Stimulated activated memory B cell treated with anti-CD40 and anti-IgM and Interleukin-4, amounts not matched to agents 10 μg/mL and 1 μg/mL and 100 μg/mL, for 72 hours (primary cell): Measurements from ENCODE around the gene PIK3CA.
"Not testable (repeated sequence)": the region's sequence is repeated elsewhere in the genome, so short reads cannot be mapped to it uniquely, and the experiment has no call there.

Experiments used
- ATAC-seq: fragments of 150-1000 bp; cut with Tn5 transposase; 2 replicates; pipeline ENCODE4 v1.10.0; 2021
- H3K27ac Mint-ChIP-seq: one replicate; pipeline ENCODE4 v1.8.0; 2022; ENCODE audit warnings: mild to moderate bottlenecking, mixed read lengths
- H3K27me3 Mint-ChIP-seq: one replicate; pipeline ENCODE4 v1.8.0; 2022; ENCODE audit warnings: mixed read lengths
- H3K36me3 Mint-ChIP-seq: one replicate; pipeline ENCODE4 v1.8.0; 2022; ENCODE audit warnings: mixed read lengths
- H3K4me1 Mint-ChIP-seq: one replicate; pipeline ENCODE4 v1.8.0; 2022; ENCODE audit warnings: mixed read lengths
- H3K4me3 Mint-ChIP-seq: one replicate; pipeline ENCODE4 v1.8.0; 2022; ENCODE audit warnings: mild to moderate bottlenecking, moderate library complexity, mixed read lengths
- H3K9me3 Mint-ChIP-seq: one replicate; pipeline ENCODE4 v1.8.0; 2022; ENCODE audit warnings: mixed read lengths

Gene PIK3CA

GRCh38 chr3:179215550-179215949 lies 67.4 kb downstream of the PIK3CA start:
- not testable (repeated sequence) for H3K4me3 Mint-ChIP-seq, H3K4me1 Mint-ChIP-seq, H3K9me3 Mint-ChIP-seq, H3K27ac Mint-ChIP-seq, H3K27me3 Mint-ChIP-seq, ATAC-seq, H3K36me3 Mint-ChIP-seq

- not testable (repeated sequence) for H3K27ac Mint-ChIP-seq, ATAC-seq, H3K27me3 Mint-ChIP-seq, H3K4me3 Mint-ChIP-seq, H3K9me3 Mint-ChIP-seq, H3K4me1 Mint-ChIP-seq
- H3K36me3 Mint-ChIP-seq = peaks cover 16% of the 10 kb centered on the region
Observed at GRCh38 chr3:179218213-179218612, 70.1 kb downstream of the PIK3CA start.

GRCh38 chr3:179223548-179223947 lies 75.4 kb downstream of the PIK3CA start:
- Mint-ChIP-seq H3K9me3 (no peaks in the 10 kb centered on the region), H3K4me1 (peaks cover 8% of the 10 kb centered on the region), H3K36me3 (peaks cover 29% of the 10 kb centered on the region), H3K4me3 (no peak overlapping the region), H3K27me3 (no peaks in the 10 kb centered on the region), H3K27ac (no peak overlapping the region)
- ATAC-seq = no peak

DNA sequence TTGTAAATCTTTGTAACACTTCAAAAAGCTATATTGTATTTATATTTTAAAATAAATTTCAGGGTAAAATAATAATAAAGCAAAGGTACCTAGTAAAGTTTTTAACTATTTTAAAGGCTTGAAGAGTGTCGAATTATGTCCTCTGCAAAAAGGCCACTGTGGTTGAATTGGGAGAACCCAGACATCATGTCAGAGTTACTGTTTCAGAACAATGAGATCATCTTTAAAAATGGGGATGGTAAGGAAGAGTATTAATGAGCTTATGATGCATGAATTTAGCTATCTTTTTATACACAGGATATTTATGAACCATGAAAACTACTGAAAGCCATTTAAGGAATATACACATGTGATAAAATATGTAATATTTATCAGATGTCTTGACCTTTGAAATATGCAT lies 76.4 kb downstream of the PIK3CA start:
- ATAC-seq = no peak
- peak overlapping the region; percentile 27 for H3K27ac Mint-ChIP-seq
- no peaks in the 10 kb centered on the region for H3K9me3 Mint-ChIP-seq

DNA sequence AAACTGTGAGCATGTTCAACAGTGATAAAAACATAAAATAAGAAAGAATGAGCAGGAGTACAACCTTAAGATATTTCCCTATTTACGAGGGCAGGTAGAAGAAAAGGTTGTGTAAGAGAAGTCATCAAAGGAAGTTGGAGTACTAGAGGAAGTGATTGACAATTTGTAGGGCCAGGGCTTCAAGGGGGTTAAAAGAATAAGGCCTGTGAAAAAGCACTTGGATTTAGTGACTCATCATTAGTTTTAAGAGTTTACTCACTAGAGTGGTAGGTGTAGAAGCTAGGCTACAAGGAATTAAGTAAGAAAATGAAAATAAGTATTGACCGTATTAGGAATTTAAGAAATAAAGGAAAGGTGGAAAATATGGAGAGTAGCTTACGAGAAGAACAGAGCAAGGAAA lies 79.2 kb downstream of the PIK3CA start:
- Mint-ChIP-seq H3K4me3 (no peak overlapping the region), H3K36me3 (peaks cover 47% of the 10 kb centered on the region), H3K27ac (peak overlapping the region; percentile 9), H3K27me3 (no peaks in the 10 kb centered on the region), H3K4me1 (peaks cover 8% of the 10 kb centered on the region), H3K9me3 (no peaks in the 10 kb centered on the region)
- no peak for ATAC-seq

More for the DNA sequence above, 76.4 kb downstream of the PIK3CA start:
- peaks cover 8% of the 10 kb centered on the region for H3K4me1 Mint-ChIP-seq
- no peak overlapping the region for H3K4me3 Mint-ChIP-seq
- peaks cover 29% of the 10 kb centered on the region for H3K36me3 Mint-ChIP-seq
- H3K27me3 Mint-ChIP-seq = no peaks in the 10 kb centered on the region

DNA sequence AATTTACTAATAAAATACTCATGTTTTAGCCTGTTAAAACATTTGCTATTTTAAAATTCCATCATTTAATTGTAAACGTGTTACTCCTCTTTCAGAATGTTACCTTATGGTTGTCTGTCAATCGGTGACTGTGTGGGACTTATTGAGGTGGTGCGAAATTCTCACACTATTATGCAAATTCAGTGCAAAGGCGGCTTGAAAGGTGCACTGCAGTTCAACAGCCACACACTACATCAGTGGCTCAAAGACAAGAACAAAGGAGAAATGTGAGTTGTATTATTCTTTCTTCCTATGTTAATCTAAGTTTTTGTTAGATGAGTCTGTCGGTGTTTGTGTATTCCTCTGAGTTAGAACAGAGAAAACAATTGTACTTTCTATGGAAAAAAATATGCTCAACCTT lies 81.0 kb downstream of the PIK3CA start:
- no peaks in the 10 kb centered on the region for H3K9me3 Mint-ChIP-seq
- peaks cover 54% of the 10 kb centered on the region for H3K36me3 Mint-ChIP-seq
- no peaks in the 10 kb centered on the region for H3K27me3 Mint-ChIP-seq

GRCh38 chr3:179233043-179233442 lies 84.9 kb downstream of the PIK3CA start:
- Mint-ChIP-seq H3K27ac (no peak overlapping the region), H3K9me3 (no peaks in the 10 kb centered on the region), H3K27me3 (no peaks in the 10 kb centered on the region), H3K36me3 (peaks cover 47% of the 10 kb centered on the region), H3K4me3 (no peak overlapping the region), H3K4me1 (peaks cover 6% of the 10 kb centered on the region)
- no peak for ATAC-seq

More for the DNA sequence above, 81.0 kb downstream of the PIK3CA start:
- no peak for ATAC-seq
- Mint-ChIP-seq H3K4me1 (peaks cover 8% of the 10 kb centered on the region), H3K27ac (no peak overlapping the region), H3K4me3 (no peak overlapping the region)

DNA sequence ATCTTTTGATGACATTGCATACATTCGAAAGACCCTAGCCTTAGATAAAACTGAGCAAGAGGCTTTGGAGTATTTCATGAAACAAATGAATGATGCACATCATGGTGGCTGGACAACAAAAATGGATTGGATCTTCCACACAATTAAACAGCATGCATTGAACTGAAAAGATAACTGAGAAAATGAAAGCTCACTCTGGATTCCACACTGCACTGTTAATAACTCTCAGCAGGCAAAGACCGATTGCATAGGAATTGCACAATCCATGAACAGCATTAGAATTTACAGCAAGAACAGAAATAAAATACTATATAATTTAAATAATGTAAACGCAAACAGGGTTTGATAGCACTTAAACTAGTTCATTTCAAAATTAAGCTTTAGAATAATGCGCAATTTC lies 86.0 kb downstream of the PIK3CA start:
- Mint-ChIP-seq H3K9me3 (no peaks in the 10 kb centered on the region), H3K36me3 (peaks cover 47% of the 10 kb centered on the region), H3K27me3 (no peaks in the 10 kb centered on the region), H3K4me1 (peaks cover 6% of the 10 kb centered on the region), H3K4me3 (no peak overlapping the region), H3K27ac (no peak overlapping the region)
- ATAC-seq = no peak

DNA sequence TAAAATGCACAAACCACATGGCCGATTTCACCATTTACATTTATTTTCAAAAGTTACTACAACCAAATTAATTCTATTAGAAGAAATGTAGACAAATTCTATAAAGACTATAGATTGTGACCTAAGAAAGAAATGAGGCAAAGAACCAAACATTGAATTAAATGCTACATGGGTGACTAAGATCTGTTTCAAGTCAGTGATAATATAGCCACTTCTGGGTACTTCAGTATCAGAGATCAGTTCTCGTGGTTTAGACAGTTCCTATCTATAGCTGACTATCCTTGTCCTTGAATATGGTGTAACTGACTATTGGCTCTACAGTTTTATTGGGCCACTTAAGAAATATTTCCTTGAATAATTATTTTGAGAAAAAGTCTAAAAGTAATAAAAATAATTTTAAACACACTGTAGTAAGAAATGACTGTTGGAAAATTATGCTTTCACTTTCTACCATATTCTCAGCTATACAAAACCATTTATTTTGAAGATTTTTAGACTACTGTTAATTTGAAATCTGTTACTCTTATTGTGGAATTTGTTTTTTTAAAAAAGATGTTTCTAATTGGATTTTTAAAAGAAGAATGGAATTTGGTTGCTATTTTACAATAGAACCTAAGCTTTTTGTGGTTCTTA lies 88.6 kb downstream of the PIK3CA start:
- Mint-ChIP-seq H3K4me3 (no peak overlapping the region), H3K36me3 (peaks cover 28% of the 10 kb centered on the region), H3K9me3 (no peaks in the 10 kb centered on the region), H3K27me3 (no peaks in the 10 kb centered on the region), H3K4me1 (peaks cover 6% of the 10 kb centered on the region), H3K27ac (no peak overlapping the region)
- ATAC-seq = no peak

DNA sequence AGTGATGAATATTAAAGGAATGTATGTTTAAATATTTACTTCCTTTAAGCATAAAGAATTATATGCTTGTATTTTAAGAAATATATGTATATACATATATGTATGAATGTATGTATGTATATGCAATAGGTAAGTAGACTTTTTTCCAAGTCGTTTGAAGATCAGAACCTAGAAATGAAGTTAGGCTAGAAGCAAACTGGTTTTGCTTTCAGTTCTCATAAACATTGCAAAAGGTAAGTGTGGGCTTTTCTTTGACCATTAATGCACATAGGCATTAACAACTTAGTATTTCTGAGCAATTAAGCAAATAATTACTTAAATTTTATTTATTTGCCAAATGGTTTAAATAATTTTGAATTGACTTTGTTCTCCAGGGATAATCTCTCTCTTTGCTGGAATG lies 92.1 kb downstream of the PIK3CA start:
- ATAC-seq = not testable (repeated sequence)

GRCh38 chr3:179242859-179243258 lies 94.7 kb downstream of the PIK3CA start:
- not testable (repeated sequence) for ATAC-seq, H3K9me3 Mint-ChIP-seq, H3K27ac Mint-ChIP-seq, H3K4me3 Mint-ChIP-seq, H3K27me3 Mint-ChIP-seq, H3K4me1 Mint-ChIP-seq, H3K36me3 Mint-ChIP-seq

More for the DNA sequence above, 92.1 kb downstream of the PIK3CA start:
- H3K4me3 Mint-ChIP-seq, H3K27ac Mint-ChIP-seq, H3K4me1 Mint-ChIP-seq, H3K9me3 Mint-ChIP-seq, H3K27me3 Mint-ChIP-seq: not testable (repeated sequence)
- peaks cover 12% of the 10 kb centered on the region for H3K36me3 Mint-ChIP-seq

DNA sequence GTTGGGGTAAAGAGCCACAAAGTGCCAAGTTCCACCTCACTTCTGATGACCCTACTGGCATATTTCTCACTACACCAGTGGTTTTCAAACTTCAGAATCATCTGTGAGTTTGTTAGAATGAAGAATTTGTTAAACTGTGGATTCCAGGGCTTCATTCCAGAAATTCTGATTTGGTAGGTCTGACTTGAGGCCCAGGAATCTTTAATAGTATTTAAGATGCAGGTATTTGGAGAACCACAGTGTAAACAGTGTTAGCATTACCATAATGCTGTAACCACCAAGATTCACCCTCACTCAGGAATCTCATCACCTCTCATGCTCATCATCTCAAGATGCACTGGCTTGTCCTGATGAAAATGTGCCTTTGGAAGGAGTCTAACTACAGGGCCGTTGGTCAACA lies 96.7 kb downstream of the PIK3CA start:
- no peaks in the 10 kb centered on the region for H3K9me3 Mint-ChIP-seq

DNA sequence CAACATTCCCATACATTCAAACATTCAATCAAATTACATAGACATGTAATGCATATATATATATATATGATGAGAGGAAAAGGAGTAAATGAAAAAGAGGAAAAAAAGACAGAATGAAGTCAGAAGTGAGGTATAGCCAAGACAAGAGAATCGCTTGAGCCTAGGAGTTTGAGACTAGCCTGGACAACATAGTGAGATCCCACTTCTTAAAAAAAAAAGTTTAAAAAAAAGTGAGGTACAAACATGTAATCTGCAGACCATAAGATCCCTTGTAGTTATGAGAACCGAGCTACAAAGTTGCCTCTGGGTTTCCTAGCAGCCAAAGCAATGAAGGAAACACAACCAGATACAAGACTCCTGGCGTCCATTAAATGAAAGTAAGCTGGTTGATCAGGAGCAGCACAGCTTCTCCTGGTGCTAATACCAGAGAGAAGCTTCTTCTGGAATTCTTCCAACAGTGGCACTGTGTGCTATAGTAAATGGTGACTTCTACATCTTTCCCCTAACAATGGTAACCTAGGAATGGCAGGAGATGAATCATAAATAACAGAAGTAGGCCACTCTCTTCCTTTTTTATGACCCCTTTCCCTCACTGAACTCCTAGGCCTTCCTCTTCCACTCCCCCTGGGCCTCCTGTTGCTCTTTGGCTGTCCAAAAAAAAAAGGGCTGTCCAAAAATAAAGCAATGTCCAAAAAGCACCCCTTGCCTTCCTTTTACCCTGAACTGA lies 99.3 kb downstream of the PIK3CA start:
- Mint-ChIP-seq H3K27ac (no peak overlapping the region), H3K27me3 (no peaks in the 10 kb centered on the region)

More for the DNA sequence above, 96.7 kb downstream of the PIK3CA start:
- H3K27me3 Mint-ChIP-seq = no peaks in the 10 kb centered on the region
- no peaks in the 10 kb centered on the region for H3K4me1 Mint-ChIP-seq
- no peak overlapping the region for H3K4me3 Mint-ChIP-seq
- ATAC-seq = no peak
- peaks cover 14% of the 10 kb centered on the region for H3K36me3 Mint-ChIP-seq
- H3K27ac Mint-ChIP-seq = no peak overlapping the region

GRCh38 chr3:179250803-179251476 lies 102.8 kb downstream of the PIK3CA start, which contains the start of gene KCNMB3:
Gene KCNMB3 (minus strand): TSS chr3:179251114. CDS start chr3:179250990, 124 bp downstream.
- ATAC-seq = no peak
- Mint-ChIP-seq H3K4me3 (no peak within 1 kb of the TSS), H3K27me3 (no peaks in the 10 kb centered on the region), H3K27ac (no peak within 1 kb of the TSS), H3K36me3 (peaks cover 36% of the 10 kb centered on the region), H3K4me1 (peaks cover 7% of the 10 kb centered on the region), H3K9me3 (no peaks in the 10 kb centered on the region)

More for the DNA sequence above, 99.3 kb downstream of the PIK3CA start:
- Mint-ChIP-seq H3K4me1 (no peaks in the 10 kb centered on the region), H3K4me3 (no peak overlapping the region), H3K9me3 (no peaks in the 10 kb centered on the region), H3K36me3 (peaks cover 36% of the 10 kb centered on the region)
- no peak for ATAC-seq

- H3K27me3 Mint-ChIP-seq = no peaks in the 10 kb centered on the region
- no peak overlapping the region for H3K4me3 Mint-ChIP-seq
- ATAC-seq = no peak
- peaks cover 11% of the 10 kb centered on the region for H3K9me3 Mint-ChIP-seq
- H3K36me3 Mint-ChIP-seq = peaks cover 6% of the 10 kb centered on the region
- peaks cover 40% of the 10 kb centered on the region for H3K4me1 Mint-ChIP-seq
- H3K27ac Mint-ChIP-seq = no peak overlapping the region
Observed at GRCh38 chr3:179256813-179257212, 108.7 kb downstream of the PIK3CA start.
